Measurements from ENCODE around the gene NCKAP5.

NCKAP5 gene

GRCh38 chr2:133252780-133253355 is 315.4 kb downstream of the NCKAP5 start:
- Histone ChIP-seq H3K4me3 (ENCODE audit: insufficient read depth, low read depth, low read length) (no peak overlapping the region), H3K36me3 (ENCODE audit: control insufficient read depth, insufficient read depth, low read length) (no peaks in the 10 kb centered on the region), H3K4me1 (ENCODE audit: control insufficient read depth, insufficient read depth, low read length) (no peaks in the 10 kb centered on the region), H3K27ac (ENCODE audit: insufficient read depth, low read depth, low read length, poor library complexity, severe bottlenecking) (no peak overlapping the region), H3K27me3 (ENCODE audit: control insufficient read depth, insufficient read depth, low read length, poor library complexity, severe bottlenecking) (no peaks in the 10 kb centered on the region), H3K9me3 (ENCODE audit: control insufficient read depth, low read length) (no peaks in the 10 kb centered on the region)
- WGBS, 2 experiments, result 79 to 81% methylated on average over 4 to 5 of the region's 5 CpGs

GRCh38 chr2:133249362-133249761 is 318.9 kb downstream of the NCKAP5 start:
- H3K4me1 ChIP-seq (ENCODE audit: control insufficient read depth, insufficient read depth, low read length), result no peaks in the 10 kb centered on the region
- no peaks in the 10 kb centered on the region for H3K27me3 ChIP-seq (ENCODE audit: control insufficient read depth, insufficient read depth, low read length, poor library complexity, severe bottlenecking)
- H3K9me3 ChIP-seq (ENCODE audit: control insufficient read depth, low read length), result no peaks in the 10 kb centered on the region
- H3K27ac ChIP-seq (ENCODE audit: insufficient read depth, low read depth, low read length, poor library complexity, severe bottlenecking), result no peak overlapping the region
- H3K36me3 ChIP-seq (ENCODE audit: control insufficient read depth, insufficient read depth, low read length), result no peaks in the 10 kb centered on the region
- no peak overlapping the region for H3K4me3 ChIP-seq (ENCODE audit: insufficient read depth, low read depth, low read length)
- 90 to 94% methylated on average over 2 of the region's 2 CpGs for WGBS, 2 experiments

DNA sequence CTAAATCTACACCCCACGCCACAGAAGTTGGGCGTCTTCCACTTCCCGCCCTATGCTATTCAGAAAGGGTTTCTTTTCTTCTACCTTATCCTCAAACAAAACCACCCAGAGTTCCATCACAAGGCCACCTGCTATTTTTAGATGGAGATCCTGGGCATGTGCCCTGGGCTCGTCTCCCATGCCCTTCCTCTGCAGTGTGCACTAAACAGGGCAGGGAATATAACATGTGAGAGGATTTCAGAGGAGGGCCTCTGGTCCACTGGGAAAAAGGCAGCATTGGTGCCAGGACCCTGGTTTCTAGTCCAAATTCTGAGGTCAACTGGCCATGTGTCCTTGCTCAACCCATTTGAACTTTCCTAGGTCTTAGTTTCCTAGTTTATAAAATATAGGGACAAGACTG is 320.0 kb downstream of the NCKAP5 start:
- Histone ChIP-seq H3K9me3 (ENCODE audit: control insufficient read depth, low read length) (no peaks in the 10 kb centered on the region), H3K27me3 (ENCODE audit: control insufficient read depth, insufficient read depth, low read length, poor library complexity, severe bottlenecking) (no peaks in the 10 kb centered on the region), H3K4me3 (ENCODE audit: insufficient read depth, low read depth, low read length) (no peak overlapping the region), H3K27ac (ENCODE audit: insufficient read depth, low read depth, low read length, poor library complexity, severe bottlenecking) (no peak overlapping the region), H3K36me3 (ENCODE audit: control insufficient read depth, insufficient read depth, low read length) (no peaks in the 10 kb centered on the region), H3K4me1 (ENCODE audit: control insufficient read depth, insufficient read depth, low read length) (no peaks in the 10 kb centered on the region)
- 91 to 93% methylated on average over 4 of the region's 4 CpGs for WGBS, 2 experiments

GRCh38 chr2:133247631-133248030 is 320.6 kb downstream of the NCKAP5 start:
- WGBS, 2 experiments, result 90 to 91% methylated on average over 1 to 2 of the region's 2 CpGs
- Histone ChIP-seq H3K4me1 (ENCODE audit: control insufficient read depth, insufficient read depth, low read length) (no peaks in the 10 kb centered on the region), H3K36me3 (ENCODE audit: control insufficient read depth, insufficient read depth, low read length) (no peaks in the 10 kb centered on the region), H3K4me3 (ENCODE audit: insufficient read depth, low read depth, low read length) (no peak overlapping the region), H3K27me3 (ENCODE audit: control insufficient read depth, insufficient read depth, low read length, poor library complexity, severe bottlenecking) (no peaks in the 10 kb centered on the region), H3K27ac (ENCODE audit: insufficient read depth, low read depth, low read length, poor library complexity, severe bottlenecking) (no peak overlapping the region), H3K9me3 (ENCODE audit: control insufficient read depth, low read length) (no peaks in the 10 kb centered on the region)

DNA sequence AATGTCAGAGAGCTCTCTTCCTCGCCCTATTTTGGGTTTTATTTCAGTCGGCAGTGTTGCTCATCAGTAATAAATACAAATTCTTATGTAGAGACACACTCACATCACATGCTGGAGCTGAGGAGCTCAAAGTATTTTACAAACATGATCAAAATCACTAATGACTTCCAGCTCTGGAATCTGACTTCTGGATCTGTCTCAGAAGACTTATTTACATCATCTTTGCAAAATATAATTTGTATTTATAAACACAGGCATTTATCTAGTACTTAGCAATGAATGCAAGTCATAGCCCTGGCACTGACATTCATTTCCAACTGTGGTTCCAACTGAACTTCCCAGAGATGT is 327.1 kb downstream of the NCKAP5 start:
- H3K27me3 ChIP-seq (ENCODE audit: control insufficient read depth, insufficient read depth, low read length, poor library complexity, severe bottlenecking), result no peaks in the 10 kb centered on the region
- H3K36me3 ChIP-seq (ENCODE audit: control insufficient read depth, insufficient read depth, low read length), result no peaks in the 10 kb centered on the region
- no peaks in the 10 kb centered on the region for H3K4me1 ChIP-seq (ENCODE audit: control insufficient read depth, insufficient read depth, low read length)
- H3K27ac ChIP-seq (ENCODE audit: insufficient read depth, low read depth, low read length, poor library complexity, severe bottlenecking), result no peak overlapping the region
- 90 to 92% methylated on average over 2 of the region's 2 CpGs for WGBS, 2 experiments
- no peak overlapping the region for H3K4me3 ChIP-seq (ENCODE audit: insufficient read depth, low read depth, low read length)
- H3K9me3 ChIP-seq (ENCODE audit: control insufficient read depth, low read length), result no peaks in the 10 kb centered on the region

DNA sequence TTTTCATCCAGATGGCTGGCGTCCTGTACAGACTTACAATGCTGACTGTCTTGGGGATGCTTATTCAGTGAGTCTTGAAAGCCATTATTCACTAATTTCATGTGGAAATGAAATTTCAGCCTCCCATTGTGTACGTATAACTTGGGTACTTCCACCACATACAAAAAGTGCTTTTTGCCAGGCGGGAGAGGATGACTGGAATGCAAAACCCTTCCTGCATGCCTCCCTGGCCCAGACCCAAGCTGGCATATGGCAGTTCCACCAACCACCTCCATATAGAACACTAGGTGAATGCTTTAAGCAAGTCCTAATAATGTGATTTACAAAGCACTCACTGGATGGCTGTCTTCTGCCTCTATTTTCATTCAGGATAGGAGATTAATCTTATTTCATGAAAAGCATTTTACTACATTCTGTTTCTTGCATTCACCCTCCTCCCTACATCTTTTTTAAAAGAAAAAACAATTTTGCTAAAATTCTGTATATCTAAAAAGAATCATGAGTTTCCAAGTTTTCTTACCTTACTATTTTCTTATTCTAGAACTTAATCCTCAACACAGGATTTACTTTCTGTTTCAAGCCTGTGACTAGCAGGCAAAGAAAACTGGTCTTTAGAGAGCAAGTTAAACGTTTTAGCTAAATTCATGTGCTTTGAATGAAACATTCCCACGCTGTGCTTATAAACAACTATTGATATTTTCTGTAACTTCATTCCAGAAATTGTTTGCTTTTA is 327.6 kb downstream of the NCKAP5 start:
- Histone ChIP-seq H3K27me3 (ENCODE audit: control insufficient read depth, insufficient read depth, low read length, poor library complexity, severe bottlenecking) (no peaks in the 10 kb centered on the region), H3K27ac (ENCODE audit: insufficient read depth, low read depth, low read length, poor library complexity, severe bottlenecking) (no peak overlapping the region), H3K36me3 (ENCODE audit: control insufficient read depth, insufficient read depth, low read length) (no peaks in the 10 kb centered on the region), H3K4me3 (ENCODE audit: insufficient read depth, low read depth, low read length) (no peak overlapping the region), H3K4me1 (ENCODE audit: control insufficient read depth, insufficient read depth, low read length) (no peaks in the 10 kb centered on the region), H3K9me3 (ENCODE audit: control insufficient read depth, low read length) (no peaks in the 10 kb centered on the region)
- WGBS, 2 experiments, result 90 to 92% methylated on average over 5 of the region's 5 CpGs

GRCh38 chr2:133235968-133236367 is 332.3 kb downstream of the NCKAP5 start:
- no peak overlapping the region for H3K4me3 ChIP-seq (ENCODE audit: insufficient read depth, low read depth, low read length)
- no peaks in the 10 kb centered on the region for H3K4me1 ChIP-seq (ENCODE audit: control insufficient read depth, insufficient read depth, low read length)
- WGBS, 2 experiments, result 80% methylated on average over 1 of the region's 1 CpG; no CpG with 5 or more reads in 1 of the 2 experiments
- H3K27me3 ChIP-seq (ENCODE audit: control insufficient read depth, insufficient read depth, low read length, poor library complexity, severe bottlenecking), result no peaks in the 10 kb centered on the region
- H3K9me3 ChIP-seq (ENCODE audit: control insufficient read depth, low read length), result no peaks in the 10 kb centered on the region
- H3K27ac ChIP-seq (ENCODE audit: insufficient read depth, low read depth, low read length, poor library complexity, severe bottlenecking), result no peak overlapping the region
- H3K36me3 ChIP-seq (ENCODE audit: control insufficient read depth, insufficient read depth, low read length), result no peaks in the 10 kb centered on the region

GRCh38 chr2:133232556-133232955 is 335.7 kb downstream of the NCKAP5 start:
- Histone ChIP-seq H3K27me3 (ENCODE audit: control insufficient read depth, insufficient read depth, low read length, poor library complexity, severe bottlenecking) (no peaks in the 10 kb centered on the region), H3K4me1 (ENCODE audit: control insufficient read depth, insufficient read depth, low read length) (no peaks in the 10 kb centered on the region), H3K27ac (ENCODE audit: insufficient read depth, low read depth, low read length, poor library complexity, severe bottlenecking) (no peak overlapping the region), H3K4me3 (ENCODE audit: insufficient read depth, low read depth, low read length) (no peak overlapping the region), H3K36me3 (ENCODE audit: control insufficient read depth, insufficient read depth, low read length) (no peaks in the 10 kb centered on the region), H3K9me3 (ENCODE audit: control insufficient read depth, low read length) (no peaks in the 10 kb centered on the region)
- 80 to 100% methylated on average over 1 of the region's 1 CpG for WGBS, 2 experiments

DNA sequence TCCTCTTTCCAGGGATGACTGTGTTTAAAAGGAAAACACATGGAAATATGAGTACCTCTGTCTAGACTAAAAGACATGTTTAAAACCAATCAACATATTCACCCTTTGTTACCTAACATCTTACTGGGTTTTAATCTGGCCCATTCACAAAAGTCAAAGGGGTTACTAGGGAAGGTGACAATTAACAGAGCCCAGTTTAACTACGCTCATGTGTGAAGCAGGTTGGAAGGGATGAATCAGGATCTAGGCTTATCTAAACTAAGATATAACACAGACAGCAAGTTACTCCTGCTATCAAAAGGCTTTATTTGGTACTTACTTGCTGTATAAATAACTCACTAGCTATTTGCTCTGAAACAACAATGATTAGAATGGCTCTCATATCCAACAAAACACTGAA is 337.0 kb downstream of the NCKAP5 start:
- Histone ChIP-seq H3K9me3 (ENCODE audit: control insufficient read depth, low read length) (no peaks in the 10 kb centered on the region), H3K4me1 (ENCODE audit: control insufficient read depth, insufficient read depth, low read length) (no peaks in the 10 kb centered on the region), H3K36me3 (ENCODE audit: control insufficient read depth, insufficient read depth, low read length) (no peaks in the 10 kb centered on the region), H3K27me3 (ENCODE audit: control insufficient read depth, insufficient read depth, low read length, poor library complexity, severe bottlenecking) (no peaks in the 10 kb centered on the region), H3K27ac (ENCODE audit: insufficient read depth, low read depth, low read length, poor library complexity, severe bottlenecking) (no peak overlapping the region), H3K4me3 (ENCODE audit: insufficient read depth, low read depth, low read length) (no peak overlapping the region)
- WGBS, 2 experiments, result 100% methylated on average over 1 of the region's 1 CpG; no CpG with 5 or more reads in 1 of the 2 experiments

DNA sequence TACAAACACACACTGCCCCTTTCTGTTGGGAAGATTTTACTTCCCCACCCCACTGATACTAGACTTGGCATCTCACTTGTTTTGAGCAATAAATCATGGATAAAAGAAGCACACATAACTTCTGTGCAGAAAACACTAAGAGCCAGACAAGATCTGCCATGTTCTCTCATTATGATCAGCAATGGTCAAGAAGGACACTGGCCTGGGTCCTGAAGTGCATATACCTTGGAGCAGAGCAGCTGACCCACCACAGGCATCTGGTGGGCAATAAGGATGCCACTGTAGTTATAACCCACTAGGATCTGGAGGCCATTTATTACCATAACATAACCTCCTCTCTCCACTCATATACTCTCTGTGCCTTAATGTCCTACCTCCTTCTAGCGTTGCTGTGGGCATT is 338.3 kb downstream of the NCKAP5 start:
- H3K9me3 ChIP-seq (ENCODE audit: control insufficient read depth, low read length), result no peaks in the 10 kb centered on the region
- no CpG with 5 or more reads among the region's 1 CpG for WGBS, 2 experiments
- no peak overlapping the region for H3K27ac ChIP-seq (ENCODE audit: insufficient read depth, low read depth, low read length, poor library complexity, severe bottlenecking)
- H3K27me3 ChIP-seq (ENCODE audit: control insufficient read depth, insufficient read depth, low read length, poor library complexity, severe bottlenecking), result no peaks in the 10 kb centered on the region
- no peaks in the 10 kb centered on the region for H3K4me1 ChIP-seq (ENCODE audit: control insufficient read depth, insufficient read depth, low read length)
- H3K4me3 ChIP-seq (ENCODE audit: insufficient read depth, low read depth, low read length), result no peak overlapping the region
- H3K36me3 ChIP-seq (ENCODE audit: control insufficient read depth, insufficient read depth, low read length), result no peaks in the 10 kb centered on the region
